OCI-M2 (cell line): ENCODE data around the gene RNF208.

Experiments used
- DNase-seq: peaks from one replicate; lab custom pipeline; 2025; ENCODE audit not compliant: unreplicated experiment; lab: John Stamatoyannopoulos, UW

RNF208 gene

DNA sequence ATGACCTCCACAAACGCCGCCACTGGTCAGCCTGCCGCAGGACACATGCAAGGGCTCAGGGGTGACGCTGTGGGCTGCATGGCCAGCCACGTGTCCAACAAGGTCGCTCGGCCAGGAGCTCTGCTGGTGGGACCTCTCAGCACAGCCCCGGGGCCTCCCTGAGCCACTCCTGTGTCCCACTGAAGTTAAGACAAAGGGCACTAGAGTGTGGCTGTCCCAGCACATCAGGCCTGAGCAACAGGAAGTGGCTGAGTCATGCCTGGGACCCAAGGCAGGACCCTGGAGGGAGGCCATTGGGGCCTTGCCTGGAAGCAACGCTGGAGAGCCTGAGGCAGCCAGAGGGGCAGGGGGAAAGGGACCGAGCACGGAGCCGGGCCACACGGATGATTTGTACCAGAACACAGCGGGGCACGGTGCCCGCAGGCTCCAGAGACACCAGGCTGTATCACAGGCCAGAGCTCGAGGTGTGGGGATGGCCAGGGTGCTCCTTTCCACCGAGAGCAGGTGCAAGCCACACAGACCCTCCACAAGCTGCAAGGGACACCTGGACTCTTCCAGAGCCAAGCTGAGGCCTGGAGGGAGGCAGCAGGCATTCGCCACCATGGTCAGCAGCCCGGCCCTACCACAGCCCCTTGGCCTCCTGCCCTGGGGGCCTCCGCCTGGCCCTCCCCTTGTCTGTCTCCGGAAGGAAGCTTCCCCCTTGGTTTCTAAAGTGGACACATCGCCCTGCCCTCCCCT is 43.7 kb downstream of the RNF208 start:
- no peak for DNase-seq

DNA sequence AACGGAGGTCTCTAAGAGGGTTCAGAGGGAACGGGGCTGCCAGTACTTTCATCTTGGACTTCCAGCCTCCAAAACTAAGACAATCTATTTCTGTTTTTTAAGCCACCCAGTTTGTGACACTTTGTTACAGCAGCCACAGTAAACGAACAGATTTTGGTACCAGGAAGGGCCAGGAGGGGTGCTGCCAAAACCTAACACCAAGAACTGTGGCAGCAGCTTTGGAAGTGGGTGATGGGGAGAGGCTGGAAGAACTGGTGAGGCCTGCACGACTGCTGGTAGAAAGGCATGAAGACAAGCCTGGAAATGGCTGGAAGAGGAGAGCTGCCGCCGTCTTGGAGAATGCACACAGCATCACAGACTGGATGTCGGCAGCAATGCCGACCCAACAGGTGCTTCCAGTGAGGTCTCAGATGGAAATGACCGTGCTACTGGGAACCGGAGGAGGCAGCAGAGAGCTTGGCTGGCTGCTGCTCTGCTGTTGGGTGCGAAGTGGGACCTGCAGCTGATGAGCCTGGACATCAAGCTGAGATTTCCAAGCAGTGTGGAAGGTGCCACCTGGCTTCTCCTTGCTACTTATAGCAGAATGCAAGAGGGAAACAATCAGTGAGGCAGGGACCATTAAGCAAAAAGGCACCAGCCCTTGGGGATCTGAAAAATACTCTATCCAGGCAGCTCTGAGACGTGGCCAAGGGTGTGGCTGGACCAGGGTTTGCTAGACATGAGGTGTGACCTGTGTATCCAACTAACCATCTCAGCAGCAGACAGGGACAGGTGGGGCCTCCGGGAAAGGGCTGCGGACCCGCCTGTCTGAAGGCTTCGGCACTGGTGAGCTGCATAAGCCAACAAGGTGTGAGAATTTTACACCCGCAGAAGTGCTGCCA is 45.5 kb downstream of the RNF208 start:
- no peak for DNase-seq

DNA sequence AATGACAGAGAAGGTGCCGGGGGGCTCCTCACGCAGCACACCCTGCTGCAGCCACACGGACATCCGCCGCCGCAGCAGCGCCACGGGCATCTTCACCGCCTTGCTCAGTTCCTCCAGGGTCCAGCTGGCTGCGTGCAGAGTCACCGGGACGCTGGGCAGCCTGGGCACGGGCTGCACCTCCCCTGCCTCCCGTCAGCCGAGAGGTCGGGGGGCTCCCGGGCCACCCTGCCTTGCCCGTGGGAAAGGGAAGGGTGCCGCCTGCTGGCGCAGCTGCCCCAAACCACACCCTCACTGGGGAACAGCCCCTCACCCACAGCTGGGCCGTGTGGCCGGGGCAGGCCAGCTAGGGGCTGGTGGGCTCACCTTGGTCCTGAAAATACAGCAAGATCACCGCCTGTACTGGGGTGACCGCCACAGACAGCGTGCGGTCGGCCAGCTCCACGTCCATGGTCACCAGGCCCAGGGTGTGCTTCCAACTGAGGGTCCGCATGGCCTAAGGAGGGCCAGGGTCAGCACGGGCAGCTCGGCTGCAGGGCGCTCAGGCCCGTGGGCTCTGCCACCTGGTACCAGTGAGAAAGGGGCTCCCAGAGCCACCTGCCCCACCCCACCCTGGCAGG is 46.6 kb downstream of the RNF208 start:
- DNase-seq, result no peak

DNA sequence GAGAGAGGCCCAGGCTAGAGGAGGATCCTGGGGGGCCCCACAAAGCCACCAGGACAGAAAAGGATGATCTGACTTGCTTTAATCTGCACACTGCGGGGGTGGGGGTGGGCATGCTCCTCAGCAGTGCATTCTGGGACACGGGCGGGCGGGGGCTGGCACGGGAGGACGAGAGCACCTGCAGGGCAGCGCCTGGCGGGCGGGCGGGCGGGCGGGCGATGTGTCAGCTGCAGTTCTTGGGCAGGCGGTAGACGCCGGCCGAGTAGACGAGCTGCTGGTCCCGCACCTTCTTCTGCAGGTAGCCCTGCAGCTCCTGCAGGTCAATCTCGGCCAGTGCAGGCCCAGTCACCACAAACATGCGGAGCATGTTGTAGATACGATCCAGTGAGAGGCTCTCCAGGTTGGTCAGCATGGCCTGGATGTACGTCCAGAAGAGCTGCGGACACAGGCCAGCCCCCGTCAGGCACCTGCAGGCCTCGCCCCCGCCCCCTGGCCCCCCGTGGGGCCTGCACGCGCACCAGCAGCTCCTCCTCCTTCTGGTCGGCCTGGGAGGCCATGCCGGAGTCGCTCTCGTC is 47.2 kb downstream of the RNF208 start:
- DNase-seq, result no peak

DNA sequence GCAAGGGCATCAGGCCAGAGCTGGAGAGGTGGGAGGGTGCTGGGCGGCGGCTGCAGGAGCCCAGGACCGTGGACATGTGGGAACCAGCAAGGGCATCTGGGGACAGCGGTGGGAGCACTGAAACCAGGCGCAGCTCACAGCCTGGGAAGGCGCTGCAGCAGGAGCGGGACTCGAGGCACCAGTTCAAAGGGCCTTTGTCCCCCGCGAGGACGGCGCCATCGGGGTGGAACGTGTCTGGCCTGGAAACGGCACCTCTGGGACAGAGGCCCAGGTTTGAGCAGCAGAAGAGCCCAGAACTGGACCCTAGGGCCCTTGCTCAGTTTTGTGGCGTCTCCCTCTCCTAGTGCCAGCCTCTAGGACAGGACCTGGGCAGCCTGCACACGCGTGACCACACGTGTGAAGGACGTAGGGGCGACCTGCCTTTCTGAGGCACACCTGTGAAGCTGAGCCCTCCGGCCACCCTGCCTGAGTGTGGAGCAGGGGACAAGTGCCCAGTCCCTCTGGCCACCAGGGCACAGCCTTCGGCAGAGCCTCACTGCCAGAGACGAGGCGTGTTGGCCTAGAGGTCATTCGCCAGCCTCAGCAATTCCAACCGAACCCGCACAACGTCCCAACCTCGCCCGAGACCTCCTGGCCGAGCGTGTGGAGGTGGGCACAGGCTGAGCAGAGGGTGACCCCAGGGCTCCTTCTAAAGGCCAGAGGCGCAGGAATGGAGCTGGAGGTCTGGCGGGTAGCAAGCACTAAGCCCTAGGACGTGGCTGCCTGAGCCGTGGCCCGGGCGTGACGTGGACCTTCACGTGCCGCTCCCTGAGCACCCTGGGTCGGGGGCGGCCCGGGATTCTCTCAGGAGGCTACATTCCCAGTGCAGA is 48.0 kb downstream of the RNF208 start:
- DNase-seq, result no peak

DNA sequence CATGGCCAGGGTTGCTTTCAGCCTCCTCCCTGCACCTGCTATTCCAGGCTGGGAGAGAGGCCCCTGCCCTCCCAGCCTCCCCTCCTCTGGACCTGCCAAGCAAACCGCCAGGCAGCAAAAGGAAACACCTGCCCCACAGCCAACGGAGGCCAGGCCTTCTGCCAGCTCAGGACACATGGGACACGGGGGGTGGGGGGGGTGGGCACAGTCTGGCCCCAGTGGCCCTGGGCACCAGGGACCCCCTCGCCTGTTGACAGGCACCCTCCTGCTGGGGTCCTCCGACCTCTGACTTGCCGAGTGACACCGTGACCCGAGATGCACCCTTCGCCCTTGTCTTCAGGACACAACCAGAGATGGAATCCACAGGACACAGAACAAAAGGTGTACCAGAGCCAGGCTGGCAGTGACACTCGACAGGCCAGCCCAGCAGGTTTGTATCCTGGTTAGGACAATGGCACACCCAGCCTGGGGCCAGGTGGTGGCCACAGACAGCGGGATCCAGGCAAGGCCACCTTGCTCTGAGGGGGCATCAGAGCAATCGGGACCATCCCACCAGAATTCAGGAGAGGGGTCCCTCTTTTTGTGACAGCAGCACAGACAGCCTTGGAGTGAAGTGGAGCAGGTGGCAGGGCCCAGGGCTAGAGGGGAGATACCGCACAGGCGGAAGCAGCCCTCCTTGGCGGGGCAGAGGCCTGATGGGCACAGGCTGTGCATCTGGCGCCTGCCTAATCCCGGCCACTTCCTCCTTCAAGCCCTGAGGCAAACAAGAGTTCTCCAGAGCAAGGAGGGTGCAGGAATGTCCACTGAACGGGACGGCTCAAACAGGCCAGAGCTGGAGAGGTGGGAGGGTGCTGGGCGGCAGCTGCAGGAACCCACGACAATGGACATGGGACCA is 48.9 kb downstream of the RNF208 start:
- no peak for DNase-seq

DNA sequence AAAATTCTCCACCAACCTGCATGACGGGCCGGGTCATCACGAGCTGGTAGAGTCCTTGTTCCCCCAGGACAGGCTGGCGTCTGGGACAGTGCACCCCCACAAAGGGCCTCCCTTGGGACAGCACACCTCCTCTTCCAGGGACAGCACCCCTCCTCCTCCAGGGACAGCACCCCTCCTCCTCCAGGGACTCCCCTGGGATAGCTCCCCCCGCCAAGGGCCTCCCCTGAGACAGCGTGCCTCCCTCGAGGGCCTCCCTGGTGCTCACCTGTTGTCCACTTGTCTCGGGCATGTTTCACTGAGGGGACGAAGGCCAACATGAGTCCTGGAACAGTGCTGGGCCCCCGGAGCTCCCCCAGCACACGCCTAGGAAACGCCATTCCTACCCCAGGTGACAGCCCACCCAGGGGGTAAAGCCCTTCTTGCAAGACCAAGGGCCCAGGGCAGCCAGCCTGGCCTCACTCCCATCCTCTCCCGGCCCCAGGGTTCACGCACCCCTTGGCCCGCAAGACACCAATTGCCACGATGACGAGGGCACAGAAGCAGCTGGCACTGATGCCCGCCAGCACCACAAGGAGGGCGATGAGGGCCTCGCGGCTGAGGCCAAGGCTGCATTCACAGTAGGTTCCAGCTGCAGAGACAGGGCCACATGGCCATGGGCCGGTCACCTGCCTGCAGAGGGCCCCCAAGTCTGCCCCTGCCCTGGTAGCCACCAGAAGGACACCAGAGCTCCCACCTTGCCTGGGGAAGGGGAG is 50.7 kb downstream of the RNF208 start:
- no peak for DNase-seq

DNA sequence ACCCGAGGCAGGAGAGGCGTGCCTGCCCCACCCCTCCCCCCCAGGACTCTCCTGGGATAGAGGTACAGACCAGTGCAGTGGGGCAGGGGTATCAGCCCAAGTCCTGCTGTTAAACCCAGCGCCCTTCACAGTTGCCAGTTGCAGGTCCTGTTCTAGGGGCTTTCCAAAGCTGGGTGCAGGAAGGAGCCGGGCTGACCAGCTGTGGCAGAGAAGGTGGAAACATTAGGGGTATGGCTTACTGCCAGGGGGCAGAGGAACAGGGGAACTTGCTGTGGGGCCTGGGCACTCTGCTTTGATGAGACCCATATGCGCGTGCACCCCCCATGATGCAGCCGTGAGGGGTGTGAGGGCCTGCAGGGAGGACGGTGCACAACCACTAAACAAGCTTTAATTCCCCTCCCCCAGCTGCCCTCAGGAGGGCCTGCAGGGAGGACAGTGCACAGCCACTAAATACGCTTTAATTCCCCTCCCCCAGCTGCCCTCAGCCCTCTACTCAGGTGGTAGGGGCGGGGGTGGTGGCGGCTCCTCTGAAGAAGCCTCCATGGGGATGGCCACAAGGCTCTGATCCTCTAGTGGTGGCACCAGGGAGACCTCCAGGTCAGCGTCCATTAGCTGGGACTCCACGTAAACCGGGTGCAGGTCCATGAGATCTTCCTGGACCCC is 51.4 kb downstream of the RNF208 start:
- DNase-seq, result no peak
